Mesenteric fat pad (tissue), 1 donor: ENCODE data around the gene LRRFIP1. TPM values are rescaled to one million over a fixed set of nuclear protein-coding genes. Genes with fewer than 3 reads are reported as not detected.

Source experiments
- DNase-seq: peaks from one replicate; pipeline ENCODE4 v3.0.0-alpha.2; 2020; ENCODE audit warnings: low spot score
- total RNA-seq: library from RNA; stranded (reverse); fragmentation: NEBNext Ultra II Directional; extraction: Animal tissue kit (Norgen Biotek cat#: 25700); gene quantifications from one replicate; pipeline ENCODE4 v1.2.1, GENCODE V29; 2021
- donor health status: DM: yes; HTN: yes; CAD: no.

The LRRFIP1 gene
- total RNA-seq, 1 donor from 2014 or later: 144 TPM

DNA sequence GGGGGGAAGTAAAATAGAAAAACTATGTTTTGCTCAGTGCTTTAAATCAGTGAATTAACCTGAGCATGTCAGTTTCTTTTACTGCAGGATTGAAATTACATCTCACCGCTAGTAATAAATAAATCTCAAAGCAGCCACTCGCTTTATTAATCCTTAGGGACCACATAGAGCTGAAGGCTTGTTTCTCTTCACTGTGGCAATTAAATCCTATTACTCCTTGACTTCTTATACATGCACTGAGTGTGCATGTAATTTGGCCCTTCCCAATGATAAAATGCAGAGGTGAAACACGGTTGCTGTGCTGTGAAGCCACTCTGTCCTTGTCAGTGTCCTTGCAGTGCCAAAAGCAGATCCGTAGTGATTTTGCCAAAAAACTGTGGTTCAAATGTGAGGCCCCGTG lies 94.1 kb downstream of the LRRFIP1 start:
- no peak for DNase-seq

DNA sequence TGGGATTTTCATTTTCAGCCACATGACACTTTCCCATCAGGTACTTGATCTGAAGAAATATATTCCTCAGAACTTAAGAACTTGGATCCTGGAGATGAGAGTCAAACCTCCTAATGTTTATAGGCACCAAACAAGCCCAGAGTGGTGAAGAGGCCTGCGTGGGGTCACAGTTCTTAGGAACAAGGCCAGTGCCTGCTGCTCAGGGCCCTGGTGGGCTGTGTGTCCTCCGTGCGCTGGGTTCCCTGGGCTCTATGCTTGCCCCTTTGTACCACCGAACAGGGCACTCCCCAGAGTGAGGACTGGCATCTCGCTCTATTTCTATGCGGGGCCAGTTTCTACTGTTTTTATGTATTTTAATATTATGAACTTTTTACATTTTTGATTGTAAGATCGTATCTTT lies 95.2 kb downstream of the LRRFIP1 start:
- no peak for DNase-seq

DNA sequence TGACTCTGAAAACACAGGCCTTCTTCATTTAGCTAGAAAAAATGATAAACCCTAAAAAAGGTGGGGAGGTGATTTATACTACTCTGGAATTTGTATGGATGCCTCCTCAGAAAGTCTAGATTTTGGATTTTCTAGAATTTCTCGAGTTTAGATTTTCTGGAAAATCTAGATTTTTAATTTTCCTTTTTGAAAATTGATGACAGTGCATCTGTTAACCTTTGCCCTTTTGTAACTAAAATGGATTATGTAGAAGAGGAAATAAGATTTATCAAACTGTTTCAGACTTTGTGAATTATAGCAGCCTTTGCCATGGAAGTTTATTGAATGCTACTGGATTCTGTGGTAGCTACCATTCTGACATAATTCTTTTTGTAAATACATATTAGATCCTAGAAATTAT lies 95.6 kb downstream of the LRRFIP1 start:
- no peak for DNase-seq

DNA sequence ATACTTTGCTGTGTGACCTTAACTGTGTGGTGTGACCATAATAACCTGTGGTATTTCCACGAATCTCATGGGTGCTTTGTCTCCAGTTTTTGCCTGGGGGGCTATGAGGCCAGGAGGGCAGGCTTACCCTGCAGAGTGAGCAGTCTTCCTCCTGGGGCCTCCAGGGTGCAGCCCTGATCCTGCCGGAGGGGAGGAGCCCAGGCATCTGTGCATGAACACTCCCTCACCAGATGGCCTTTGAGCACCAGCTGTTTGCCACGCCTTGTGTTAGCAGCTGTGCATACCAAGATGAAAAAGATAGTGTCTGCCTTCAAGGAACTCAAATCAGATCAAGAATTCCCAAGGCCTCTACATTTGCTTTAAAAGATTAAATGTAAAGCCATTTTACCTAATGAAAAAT lies 96.2 kb downstream of the LRRFIP1 start:
- DNase-seq: no peak

DNA sequence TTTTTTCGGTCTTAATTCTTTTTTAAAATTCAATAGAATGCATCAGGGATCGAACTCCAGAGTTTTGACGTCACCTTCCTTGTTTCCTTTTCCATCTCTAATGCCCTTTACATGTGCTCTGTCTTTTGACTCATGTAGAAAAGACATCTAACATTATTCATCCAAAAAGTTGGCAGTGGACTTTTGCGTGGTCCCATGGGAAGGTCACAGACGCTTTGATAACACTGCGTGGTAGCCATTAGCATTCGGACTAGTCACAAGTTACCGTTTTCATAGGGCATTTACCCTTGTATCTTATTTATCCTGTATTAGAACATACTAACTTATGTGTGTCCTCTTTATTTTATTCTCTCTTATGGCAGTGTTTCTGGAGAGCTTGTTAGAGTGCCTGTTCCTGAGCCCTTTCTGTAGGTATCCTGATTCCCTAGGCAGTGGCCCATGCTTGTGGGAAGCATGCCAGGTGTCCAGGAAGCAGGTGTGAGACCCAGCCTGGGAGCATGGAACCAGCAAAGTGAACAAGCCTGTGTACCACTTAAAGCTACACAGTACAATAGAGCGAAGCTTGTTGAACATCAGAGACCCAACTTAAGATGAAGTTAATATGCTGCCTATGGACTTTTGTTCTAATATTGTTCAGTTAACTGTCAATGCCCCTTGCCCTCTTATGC lies 97.6 kb downstream of the LRRFIP1 start:
- no peak for DNase-seq

DNA sequence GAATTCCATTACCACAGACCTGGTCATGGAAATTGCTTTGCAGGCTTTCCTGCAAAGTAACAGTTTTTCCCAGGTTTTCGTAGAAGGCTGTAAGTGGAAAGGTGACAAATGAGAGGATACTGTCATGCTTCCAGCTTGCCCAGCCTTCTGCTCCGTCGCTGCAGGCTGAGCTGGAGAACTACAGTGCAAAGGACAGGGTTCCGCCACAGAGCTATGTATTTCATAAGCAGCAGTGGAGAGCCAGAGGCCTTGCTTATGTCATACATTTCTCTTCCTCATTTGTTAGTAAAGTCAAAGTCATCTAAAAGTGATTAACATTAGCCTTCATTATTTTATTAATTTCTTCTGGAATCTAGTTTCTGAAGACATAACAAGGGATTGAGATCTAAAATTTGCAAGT lies 98.3 kb downstream of the LRRFIP1 start:
- no peak for DNase-seq

DNA sequence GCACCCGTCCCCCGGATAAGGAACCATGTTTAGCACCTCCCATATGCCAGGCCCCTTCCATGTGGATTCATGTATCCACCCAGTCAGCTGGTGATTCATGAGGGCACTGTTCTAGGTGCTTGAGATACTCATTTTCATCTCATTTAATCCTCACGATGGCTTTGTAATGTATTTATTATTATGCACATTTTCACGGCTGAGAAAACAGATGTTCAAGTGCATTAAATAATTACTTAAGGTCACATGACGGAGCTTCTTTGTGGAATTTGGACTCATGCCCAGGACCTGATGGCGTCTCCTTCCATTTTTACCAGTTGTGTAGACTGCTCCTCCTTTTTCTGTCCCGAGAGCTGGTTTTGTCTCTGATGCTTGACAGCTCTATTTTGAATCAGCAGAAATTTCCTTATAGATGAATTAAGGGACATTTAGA lies 99.0 kb downstream of the LRRFIP1 start:
- no peak for DNase-seq

DNA sequence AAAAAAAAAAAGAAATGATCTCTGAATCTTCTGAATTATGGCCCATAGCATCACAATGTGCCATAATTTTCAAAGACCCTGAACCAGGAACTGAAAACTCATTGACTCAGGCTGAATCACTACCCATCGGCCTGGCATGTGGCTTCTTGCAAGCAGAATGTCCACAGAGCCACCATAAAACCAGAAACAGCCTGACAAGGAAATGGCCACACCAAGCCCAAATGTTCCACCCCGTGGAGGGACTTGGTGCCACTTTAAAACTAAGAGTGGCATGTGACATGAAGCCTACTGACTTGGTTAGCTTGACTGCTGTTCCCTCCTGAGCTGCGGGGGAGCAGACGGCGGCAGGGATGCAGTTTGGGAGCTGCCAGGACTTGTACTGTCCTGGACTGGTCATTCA lies 100.0 kb downstream of the LRRFIP1 start:
- no peak for DNase-seq

DNA sequence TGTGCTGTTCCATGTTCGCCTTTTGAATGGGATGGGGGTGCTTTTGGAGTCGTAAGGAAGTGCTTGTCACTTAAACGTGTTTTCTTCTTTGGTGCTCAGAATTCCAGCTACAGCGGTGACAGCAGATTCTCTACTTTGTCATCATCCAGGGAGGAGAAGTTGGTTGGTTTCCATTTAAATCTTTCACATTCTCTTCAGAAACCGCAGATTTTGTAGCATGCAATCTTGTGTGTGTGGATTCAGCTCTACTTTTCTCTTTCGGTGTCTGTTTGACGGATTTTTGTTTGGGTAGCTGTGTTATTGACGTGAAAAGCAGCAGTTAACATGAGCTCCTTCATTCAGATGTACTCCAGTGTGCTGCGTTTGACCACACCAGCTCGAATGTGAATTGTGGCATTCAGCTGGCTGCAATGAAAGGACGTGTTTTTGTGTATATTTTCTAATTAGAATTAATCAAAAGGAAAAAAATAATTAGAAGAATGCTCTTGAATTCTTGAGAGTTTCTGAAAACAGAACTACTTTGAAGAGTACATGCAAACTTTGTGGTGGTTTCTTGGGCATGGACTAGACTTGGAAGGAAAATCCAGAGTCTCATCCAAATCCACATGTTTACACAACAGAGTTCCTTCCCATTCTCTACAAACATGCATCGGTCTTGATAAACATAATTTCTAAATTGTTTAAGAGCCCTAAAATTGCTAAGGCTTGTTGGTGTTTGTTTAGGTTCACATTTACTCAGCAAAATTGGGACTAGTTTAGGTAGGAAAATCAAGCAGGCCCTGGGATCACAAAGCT lies 102.5 kb downstream of the LRRFIP1 start:
- no peak for DNase-seq

DNA sequence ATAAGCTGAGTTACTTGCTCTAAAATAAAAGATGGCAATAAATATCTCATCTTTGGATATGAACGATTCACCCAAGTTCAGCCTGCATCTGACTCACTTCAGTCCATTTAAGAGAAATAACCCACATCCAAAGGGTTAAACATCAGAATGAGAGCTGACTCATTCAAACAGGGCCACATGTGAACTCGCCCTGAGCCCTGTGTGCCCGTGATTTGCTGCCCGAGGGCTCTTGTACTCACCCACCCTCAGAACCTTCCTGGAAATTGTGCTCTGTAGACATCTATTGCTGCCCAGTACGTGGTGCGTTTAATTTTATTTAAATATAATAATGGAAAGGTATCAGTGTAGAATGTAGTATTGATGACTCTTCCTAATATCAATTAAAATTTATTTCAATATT lies 104.3 kb downstream of the LRRFIP1 start:
- DNase-seq: no peak

DNA sequence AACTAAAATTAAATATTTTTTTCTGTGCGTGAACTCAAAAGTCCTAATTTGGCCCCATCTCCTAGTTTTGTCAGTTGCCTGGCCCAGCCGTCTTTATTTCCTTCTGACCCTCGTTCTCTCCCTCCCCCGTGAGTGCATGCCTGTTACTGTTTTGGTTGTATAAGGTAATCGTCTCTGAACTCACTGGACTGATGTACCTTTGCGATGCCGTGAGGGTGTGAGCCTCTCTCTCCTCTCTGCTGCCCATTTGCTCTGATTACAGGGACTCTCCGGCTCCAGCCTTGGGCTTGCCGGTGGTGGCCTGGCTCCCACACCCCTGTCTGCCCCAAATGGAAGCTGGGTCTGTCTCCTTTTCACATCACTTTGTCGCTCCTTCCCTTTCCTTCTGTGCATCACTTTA lies 104.7 kb downstream of the LRRFIP1 start:
- no peak for DNase-seq

DNA sequence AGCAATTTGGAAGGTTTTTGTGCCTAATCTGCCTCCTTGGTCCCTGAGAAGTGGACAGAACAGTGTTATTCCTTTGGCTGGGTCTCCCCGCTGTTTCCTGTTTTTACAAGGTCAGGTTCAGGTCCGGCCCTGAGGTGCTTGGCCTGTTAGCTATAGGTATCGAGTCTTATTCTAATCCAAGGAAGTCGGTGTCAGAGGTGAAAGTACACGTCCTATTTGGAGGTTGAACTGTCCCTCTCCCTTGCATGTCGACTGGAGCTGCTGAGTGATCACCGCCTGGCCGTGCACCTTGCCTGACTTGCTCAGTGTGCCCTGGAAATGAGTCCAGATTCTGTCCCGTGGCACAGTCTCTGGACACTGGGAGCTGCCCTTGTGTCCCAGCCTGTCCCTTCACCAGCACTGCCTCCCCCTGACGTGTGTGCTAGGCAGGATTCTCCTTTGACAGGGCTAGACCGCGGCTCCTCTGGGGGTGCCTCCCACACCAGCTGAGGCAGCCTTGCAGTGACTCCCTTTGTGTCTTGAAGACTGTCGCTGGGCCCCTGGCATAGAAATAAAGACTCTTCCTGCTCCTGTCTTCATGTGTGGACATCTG lies 105.5 kb downstream of the LRRFIP1 start:
- no peak for DNase-seq

DNA sequence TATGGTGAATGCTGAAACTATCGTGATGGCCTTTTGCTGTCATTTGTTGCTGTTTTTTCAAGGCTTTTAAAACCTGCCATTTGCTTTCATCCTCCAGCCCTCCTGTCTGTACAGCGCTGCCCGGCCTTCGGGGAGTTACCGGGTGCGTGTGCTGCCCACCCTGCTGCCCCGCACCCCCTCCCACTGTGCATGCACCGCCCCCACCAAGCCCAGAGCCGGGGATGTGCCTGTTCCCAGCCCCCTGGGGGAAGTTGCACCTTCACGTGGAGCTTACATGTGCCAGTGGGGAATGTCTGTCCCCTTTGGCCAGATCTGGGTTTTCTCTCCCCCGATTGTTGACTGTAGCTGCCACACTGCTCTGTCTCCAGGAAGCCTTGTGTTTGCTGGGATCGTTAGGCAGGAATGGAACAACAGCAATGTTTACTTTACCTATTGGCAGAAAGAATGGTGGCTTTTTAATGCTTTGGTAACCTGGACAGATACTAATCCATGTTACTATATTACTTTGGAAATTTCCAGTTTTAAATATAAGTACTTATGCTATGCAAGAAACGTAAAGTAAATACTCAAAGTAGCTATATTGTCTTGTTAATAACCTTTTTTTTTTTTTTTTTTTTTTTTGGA lies 106.4 kb downstream of the LRRFIP1 start:
- DNase-seq: no peak

DNA sequence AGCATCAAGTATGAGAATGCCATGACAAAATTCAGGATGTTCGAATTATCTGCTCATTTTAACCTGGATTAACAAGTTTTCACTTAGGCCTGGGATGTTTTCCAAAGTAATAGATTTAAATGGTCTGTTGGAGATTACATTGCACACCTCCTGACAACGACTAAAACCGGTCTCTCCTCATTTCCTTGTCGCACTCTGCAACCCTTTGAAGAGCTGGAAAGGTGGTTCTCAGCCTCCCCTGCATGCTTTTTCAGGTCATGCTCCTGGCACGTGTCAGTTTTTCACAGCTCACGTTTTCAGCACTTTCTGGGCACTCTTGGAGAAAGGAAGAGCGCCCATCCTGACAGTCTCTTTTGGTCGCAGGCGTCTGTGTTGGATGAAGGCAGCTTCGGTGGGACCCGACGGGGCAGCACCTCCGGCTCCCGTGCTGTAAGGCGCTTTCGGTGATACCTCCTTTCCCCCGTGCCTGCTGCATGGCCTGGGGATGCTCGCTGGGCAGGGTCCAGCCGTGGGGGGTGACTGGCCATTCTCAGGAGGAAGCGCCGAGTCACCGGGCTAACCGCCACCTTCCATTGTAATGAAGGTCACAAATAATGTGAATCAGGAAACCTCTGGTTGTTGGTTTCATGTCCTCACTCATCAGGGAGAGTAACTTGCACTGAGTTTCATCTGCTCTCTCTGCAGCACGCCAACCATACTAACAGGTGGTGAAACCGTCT lies 107.7 kb downstream of the LRRFIP1 start:
- DNase-seq: no peak

DNA sequence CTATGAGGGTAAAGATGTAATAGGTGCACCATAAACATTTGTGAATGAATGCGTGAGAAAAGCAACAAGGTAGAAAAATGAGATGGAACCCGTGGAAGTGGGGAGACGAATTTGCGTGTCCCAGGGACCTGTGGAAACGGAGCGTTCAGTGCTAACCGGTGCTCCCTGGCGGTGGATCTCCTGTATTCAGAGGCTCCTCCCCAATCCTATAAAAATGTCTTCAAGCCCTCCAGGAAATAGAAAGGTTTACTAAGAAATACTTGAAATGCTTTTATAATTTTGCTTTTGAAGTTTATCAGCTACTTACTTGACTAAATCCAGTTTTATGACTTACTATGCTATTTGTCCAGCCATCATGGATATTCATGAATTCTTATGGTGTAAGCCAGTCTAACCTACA lies 108.4 kb downstream of the LRRFIP1 start:
- no peak for DNase-seq

DNA sequence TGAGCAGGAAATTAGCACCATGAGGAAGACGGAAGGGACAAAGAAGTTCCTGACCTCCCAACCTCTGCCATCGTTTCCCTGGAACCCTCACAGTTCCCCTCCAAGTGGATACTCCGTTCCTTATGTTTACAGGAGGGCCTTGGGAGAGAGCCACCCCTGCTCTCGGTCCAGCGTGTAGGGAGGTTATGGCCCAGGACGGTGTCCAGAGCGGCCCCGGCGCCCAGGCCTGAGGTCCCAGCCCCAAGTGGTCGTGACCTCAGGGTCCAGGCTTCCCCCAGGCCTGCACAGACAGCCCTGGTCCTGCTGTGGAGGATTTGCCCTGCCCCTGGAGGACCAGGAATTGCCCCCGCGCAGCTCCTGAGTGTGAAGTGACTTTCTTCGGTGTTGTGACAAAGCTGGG lies 109.4 kb downstream of the LRRFIP1 start:
- no peak for DNase-seq

DNA sequence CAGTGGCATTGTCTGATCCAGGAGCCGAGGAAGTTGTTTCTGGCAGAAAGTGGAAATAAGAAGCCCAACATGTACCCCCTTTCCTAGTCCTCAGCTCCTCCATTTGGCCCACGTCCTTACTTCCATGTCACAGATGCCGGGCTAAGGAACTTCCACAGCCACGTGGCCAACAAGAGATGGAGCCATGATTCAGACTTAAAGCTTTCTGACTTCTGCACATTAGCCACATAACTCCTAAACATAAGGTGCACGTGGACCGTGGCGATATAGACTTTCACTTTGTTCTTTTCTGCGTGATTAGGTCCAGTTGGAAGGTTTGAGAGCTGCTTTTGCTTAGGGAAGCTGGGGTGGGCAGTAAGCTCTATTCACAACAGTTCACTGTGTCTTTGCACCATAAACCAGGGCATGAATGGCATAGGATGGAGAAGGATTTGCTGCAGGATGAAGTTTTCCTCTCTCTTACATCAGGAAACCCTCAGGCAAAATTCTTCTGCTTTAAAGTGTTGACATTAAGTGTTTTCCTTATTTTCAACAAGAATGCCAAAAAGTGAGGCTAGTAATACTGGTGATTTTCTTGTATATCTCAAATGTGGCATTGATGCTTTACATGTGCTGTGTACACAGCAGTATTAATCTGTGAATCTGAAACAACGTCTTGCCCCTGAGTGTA lies 109.9 kb downstream of the LRRFIP1 start:
- DNase-seq: no peak

DNA sequence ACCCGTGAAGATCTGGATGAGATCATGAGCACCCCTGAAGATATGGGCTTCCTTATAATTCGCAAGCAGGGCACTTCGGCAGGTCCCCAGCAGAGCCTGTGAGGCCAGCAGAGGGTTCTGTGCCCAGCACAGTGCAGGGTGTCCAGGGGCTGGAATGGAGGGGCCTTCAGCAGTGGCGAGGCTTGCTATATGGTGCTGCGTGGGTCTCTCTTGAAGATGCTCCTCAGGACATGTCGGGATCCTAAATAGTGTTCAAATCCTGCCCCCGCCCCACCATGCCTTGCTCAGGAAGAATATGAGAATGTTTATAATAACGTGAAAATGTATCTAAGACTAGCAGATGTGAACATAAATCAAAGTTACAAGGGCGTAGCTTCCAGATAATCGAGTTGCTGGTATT lies 110.9 kb downstream of the LRRFIP1 start:
- no peak for DNase-seq

DNA sequence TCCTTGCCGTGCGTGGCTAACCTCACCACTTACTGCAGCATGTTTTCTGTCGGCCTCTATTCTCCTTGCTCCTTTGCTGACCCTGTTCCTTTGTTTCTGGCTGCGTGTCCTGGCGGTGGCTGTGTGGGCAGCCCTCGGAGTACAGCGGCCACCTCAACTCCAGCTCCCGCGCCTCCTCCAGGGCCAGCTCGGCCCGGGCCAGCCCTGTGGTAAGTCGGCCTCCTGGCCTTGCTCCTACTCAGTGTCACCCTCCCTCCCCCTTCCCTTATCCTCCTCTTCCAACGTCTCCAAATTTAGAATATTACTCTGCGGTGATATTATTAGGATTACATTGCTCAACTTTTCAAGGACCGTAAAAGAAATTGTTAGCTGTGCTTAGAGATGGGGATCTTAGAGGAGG lies 111.7 kb downstream of the LRRFIP1 start:
- DNase-seq: no peak

DNA sequence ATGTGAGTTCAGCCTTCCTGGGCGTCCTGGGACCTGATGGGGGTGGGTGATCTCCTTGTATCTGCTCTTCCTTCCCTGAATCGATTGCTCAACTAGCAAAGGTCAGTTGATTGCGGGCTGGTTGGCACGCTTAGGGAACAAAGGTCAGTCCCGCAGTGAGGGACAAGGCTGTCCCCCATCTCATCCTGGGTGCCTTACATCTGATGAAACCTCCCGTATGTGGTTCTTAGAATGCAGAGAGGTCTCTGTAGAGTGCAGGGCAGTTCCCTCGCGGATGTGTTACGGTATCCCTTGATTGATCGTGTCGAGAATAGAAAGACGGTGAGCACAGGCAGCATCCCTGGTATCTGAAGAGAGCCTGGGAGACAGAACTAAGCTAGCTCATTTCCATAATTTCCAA lies 114.8 kb downstream of the LRRFIP1 start:
- no peak for DNase-seq

DNA sequence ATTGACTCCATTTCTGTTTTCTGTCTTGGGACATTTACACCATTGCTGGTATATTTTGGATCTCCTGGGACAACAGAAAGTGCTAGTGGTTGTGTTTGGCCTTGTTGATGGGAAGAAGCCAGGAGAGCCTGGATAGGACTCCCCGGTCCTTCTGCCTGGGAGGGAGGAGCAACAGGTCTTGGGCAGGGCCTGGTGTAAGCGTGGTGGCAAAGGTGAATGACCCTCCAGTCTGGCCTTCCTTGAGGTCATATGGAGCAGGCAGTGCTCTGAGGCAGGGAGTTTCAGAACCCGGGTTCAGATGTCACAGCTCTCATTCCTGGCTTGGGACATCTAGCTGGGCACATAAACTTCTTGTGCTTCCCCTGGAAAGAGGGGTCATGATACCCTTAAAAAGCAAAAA lies 115.2 kb downstream of the LRRFIP1 start:
- no peak for DNase-seq
